Epithelial cell of esophagus (primary cell): Measurements from ENCODE around the gene CEP164.

ENCODE experiments used
- DNase-seq: peaks from one replicate; pipeline ENCODE4 v3.0.0; 2010; ENCODE audit warnings: low read depth
- H3K4me3 ChIP-seq: 2 replicates; pipeline ENCODE4 v1.5.1; 2011; ENCODE audit warnings: mild to moderate bottlenecking, low read length, control low read depth
- TF ChIP-seq, protein P1 (sequence below): IDR thresholded peaks from 2 replicates; pipeline ENCODE4 v1.5.1; 2011; ENCODE audit warnings: low read depth, mild to moderate bottlenecking, low read length, control low read depth, inconsistent platforms; ENCODE audit not compliant: insufficient read depth; ENCODE audit errors: missing control alignments

The CEP164 gene

DNA sequence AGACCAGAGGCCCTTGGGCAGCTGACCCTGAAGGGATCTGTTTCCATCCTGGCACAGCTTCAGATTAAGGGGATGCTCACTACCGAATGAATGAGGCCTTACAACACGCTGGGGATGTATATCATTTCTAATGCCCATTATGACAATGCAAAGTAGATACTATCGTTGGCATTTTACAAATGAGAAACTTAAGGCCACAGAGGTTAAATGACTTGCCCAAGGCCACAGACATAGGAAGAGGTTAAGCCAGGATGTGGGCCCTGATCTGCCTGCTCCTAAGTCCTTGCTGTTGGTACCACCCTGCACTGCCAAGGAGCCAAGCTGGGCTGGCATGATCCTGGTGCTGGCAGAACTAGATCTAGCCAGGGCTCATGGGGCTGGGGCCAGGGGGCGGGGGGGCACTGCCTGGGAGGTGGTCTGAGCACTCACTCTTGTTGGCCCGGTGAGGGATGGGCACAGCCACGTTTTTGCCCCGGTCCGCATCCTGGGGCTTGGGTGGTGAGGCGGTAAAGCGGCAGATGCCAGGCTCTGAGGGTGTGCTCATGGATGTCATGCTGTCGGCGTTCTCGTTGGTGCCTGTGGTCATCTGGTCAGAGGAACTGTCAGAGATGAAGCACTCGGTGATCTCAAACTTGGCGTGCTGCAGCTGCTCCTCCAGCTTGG, 102.8 kb downstream of the CEP164 start:
- DNase-seq, result no peak

DNA sequence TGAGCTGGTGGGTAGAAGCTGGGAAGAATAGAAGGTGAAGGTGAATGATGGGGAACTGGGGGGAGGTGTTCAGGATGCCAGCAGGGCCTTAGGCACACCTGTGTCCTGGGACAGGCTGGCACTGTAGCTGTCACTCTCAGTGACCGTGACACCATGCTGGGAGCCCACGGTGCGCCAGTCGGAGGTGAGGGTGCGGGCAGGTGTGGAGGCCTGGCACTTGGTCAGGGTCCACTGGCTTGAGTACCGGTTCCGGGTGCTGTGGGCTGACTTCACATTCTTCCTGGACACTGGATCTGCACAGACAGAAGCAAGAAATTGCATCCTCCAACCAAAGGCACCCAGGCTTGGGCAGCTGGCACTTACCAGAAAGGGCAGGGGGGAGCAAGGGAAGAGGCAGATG, 103.8 kb downstream of the CEP164 start:
- no peak for DNase-seq
- TF ChIP-seq, protein P1, sequence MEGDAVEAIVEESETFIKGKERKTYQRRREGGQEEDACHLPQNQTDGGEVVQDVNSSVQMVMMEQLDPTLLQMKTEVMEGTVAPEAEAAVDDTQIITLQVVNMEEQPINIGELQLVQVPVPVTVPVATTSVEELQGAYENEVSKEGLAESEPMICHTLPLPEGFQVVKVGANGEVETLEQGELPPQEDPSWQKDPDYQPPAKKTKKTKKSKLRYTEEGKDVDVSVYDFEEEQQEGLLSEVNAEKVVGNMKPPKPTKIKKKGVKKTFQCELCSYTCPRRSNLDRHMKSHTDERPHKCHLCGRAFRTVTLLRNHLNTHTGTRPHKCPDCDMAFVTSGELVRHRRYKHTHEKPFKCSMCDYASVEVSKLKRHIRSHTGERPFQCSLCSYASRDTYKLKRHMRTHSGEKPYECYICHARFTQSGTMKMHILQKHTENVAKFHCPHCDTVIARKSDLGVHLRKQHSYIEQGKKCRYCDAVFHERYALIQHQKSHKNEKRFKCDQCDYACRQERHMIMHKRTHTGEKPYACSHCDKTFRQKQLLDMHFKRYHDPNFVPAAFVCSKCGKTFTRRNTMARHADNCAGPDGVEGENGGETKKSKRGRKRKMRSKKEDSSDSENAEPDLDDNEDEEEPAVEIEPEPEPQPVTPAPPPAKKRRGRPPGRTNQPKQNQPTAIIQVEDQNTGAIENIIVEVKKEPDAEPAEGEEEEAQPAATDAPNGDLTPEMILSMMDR, result no peak
- no peak overlapping the region for H3K4me3 ChIP-seq

More for the DNA sequence above, 102.8 kb downstream of the CEP164 start:
- H3K4me3 ChIP-seq, result no peak overlapping the region
- TF ChIP-seq, protein P1, result no peak

DNA sequence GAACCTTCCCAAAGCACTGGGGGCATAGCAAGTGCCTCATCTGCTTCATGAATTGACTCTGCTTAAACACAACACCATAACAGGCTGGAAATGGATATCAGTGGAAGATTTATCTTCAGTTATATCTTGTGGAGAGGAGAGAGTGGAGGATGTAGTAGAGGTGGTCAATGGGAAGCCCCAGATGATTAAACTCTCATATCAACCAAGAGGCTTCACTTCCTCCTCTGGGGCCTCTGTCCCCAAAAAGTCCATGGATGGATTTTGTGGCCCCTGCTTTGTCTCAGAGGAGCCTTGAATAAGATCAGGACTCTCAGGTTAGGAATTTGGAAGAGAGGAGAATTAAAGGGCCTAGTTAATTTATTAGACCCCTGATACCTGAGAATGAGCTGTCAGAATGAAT, 106.1 kb downstream of the CEP164 start:
- no peak overlapping the region for H3K4me3 ChIP-seq
- TF ChIP-seq, protein P1, result no peak
- DNase-seq, result no peak

DNA sequence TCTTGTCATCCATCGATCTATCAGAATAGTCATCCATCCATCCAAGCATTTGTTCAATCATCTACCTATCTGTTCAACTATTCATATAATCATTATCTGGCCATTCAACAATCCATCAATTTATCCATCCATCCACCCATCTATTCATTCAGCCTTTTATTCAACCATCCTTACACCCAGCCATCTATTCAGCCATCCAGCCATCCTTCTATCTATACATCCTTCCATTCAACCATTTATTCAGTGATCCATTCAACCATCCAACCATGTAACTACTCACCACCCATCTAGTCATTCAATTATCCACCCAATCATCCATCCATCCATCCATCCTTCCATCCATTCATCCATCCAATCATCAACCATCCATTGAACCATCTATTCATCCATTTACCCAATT, 106.8 kb downstream of the CEP164 start:
- TF ChIP-seq, protein P1, result no peak
- H3K4me3 ChIP-seq, result no peak overlapping the region
- no peak for DNase-seq

DNA sequence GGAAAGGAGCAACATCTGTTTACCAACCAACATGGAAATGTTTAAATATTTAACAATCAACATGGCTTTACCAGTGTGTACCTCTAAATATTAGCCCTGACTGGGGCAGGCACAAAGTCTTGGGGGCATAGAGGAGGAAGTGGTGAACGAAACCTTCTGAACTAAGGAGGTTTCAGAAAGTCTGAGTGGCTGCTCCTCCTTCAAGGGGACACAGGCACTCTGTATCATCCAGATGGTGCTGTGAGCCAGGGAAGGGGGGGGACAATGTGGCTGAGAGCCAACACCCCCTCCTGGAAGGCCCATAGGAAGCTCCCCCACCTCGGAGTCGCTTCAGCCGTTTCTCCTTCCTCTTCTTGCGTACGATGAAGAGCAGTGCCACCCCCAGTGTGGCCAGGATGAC, 107.7 kb downstream of the CEP164 start:
- TF ChIP-seq, protein P1, result no peak
- no peak overlapping the region for H3K4me3 ChIP-seq
- DNase-seq, result no peak

DNA sequence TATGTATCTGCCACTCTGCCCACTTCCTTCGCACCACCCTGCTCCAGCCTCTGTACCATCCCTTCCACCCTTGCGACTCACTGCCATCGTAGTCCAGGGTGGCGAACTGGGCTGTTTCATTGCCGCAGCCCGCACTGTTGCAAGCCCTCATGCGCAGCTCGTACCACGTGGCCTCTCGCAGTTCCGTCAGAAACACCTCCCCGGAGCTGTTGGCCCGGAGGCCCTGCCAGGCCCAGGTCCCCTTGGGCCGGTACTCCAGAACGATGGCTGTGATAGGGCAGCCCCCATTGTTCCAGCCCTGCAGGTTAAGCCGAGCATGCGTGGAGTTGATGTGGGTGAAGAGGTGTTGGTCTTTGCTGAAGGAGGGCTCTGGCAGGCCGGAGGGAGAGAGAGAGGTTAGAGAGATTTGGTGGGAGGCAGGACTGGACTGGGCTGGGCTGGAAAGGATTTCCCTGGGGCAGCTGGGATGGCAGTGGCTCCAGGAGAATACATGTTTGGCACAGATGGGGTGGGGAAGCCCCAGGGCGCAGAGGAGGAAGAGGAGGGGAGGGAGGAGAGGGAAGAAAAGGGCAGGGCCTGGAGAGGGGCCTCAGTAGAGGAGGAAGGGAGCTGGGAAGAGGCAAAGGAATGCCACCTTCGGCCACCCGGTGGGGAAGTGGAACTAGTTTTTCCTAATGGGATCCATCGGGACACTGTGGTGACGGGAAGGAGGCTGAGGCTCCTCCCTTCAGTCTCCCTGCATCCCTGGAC, 109.6 kb downstream of the CEP164 start:
- no peak for DNase-seq
- TF ChIP-seq, protein P1, result no peak
- H3K4me3 ChIP-seq, result no peak overlapping the region
